NCI-H2227 (cell line): ENCODE measurements around the gene RTP5.

Experiments
- DNase-seq: peaks from one replicate; lab custom pipeline; 2025; ENCODE audit not compliant: unreplicated experiment; lab: John Stamatoyannopoulos, UW

Gene RTP5

GRCh38 chr2:241857041-241857541 lies 12.4 kb upstream of the RTP5 start:
- DNase-seq, result no peak

- DNase-seq, result no peak
Measured at GRCh38 chr2:241857572-241858121, 11.9 kb upstream of the RTP5 start.

GRCh38 chr2:241858206-241859016 lies 11.1 kb upstream of the RTP5 start, which contains the start of gene PDCD1:
Gene PDCD1 (minus strand): TSS chr2:241858894. CDS start chr2:241858838, 56 bp downstream.
- DNase-seq, result no peak

GRCh38 chr2:241859017-241859435 lies 10.5 kb upstream of the RTP5 start:
- DNase-seq, result no peak

GRCh38 chr2:241859436-241860183 lies 9.9 kb upstream of the RTP5 start:
- DNase-seq, result no peak

- DNase-seq, result no peak
Measured at GRCh38 chr2:241860184-241861078, 9.1 kb upstream of the RTP5 start.

- no peak for DNase-seq
Measured at GRCh38 chr2:241861264-241861663, 8.3 kb upstream of the RTP5 start.

GRCh38 chr2:241862093-241862492 lies 7.4 kb upstream of the RTP5 start:
- DNase-seq, result no peak

GRCh38 chr2:241862775-241863535 lies 6.6 kb upstream of the RTP5 start:
- no peak for DNase-seq

GRCh38 chr2:241863536-241863954 lies 6.0 kb upstream of the RTP5 start:
- DNase-seq, result no peak

GRCh38 chr2:241864168-241864849 lies 5.2 kb upstream of the RTP5 start:
- DNase-seq, result no peak

- DNase-seq, result no peak
Measured at GRCh38 chr2:241864850-241865213, 4.7 kb upstream of the RTP5 start.

GRCh38 chr2:241865416-241865956 lies 4.0 kb upstream of the RTP5 start:
- DNase-seq, result no peak

GRCh38 chr2:241865957-241866789 lies 3.4 kb upstream of the RTP5 start:
- no peak for DNase-seq

- DNase-seq, result no peak
Measured at GRCh38 chr2:241866790-241867645, 2.5 kb upstream of the RTP5 start.

GRCh38 chr2:241867776-241868420 lies 1.6 kb upstream of the RTP5 start:
- DNase-seq, result peak; percentile 35

- no peak for DNase-seq
Measured at GRCh38 chr2:241868661-241869081, 858 bp upstream of the RTP5 start.
